GM19372 (cell line): Measurements from ENCODE around the gene MAML3.

Experiments
- ATAC-seq: cut with Tn5 transposase; IDR thresholded peaks from one replicate; pipeline ENCODE4 v1.9.1; 2021; ENCODE audit warnings: mild to moderate bottlenecking, low read depth, moderate library complexity; ENCODE audit not compliant: unreplicated experiment

The MAML3 gene

GRCh38 chr4:139802488-139802887 lies 351.5 kb downstream of the MAML3 start:
- ATAC-seq = no peak

- no peak for ATAC-seq
These were observed 352.1 kb downstream of the MAML3 start for GRCh38 chr4:139801895-139802294.

GRCh38 chr4:139800082-139800481 lies 353.9 kb downstream of the MAML3 start:
- no peak for ATAC-seq

GRCh38 chr4:139799615-139800014 lies 354.4 kb downstream of the MAML3 start:
- no peak for ATAC-seq

DNA sequence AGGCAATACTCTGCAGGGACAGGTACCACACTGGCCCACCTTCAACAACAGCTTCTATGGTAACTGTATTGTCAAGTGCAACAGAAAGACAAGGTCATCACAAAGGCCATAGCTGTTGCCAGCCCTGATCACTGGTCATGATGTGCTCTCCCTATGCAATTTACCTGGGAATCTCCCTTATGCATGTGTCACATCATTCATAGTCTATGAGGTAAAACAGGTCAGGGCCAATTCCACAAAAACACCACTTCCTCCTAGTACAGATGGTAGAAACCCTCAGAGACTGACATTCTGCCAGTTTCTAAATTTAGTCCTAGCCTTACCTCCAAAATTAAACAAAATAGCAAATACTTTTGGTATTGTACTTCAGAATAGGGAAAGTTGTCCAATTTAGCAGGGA lies 355.5 kb downstream of the MAML3 start:
- no peak for ATAC-seq

- ATAC-seq = no peak
These were observed 356.7 kb downstream of the MAML3 start for GRCh38 chr4:139797287-139797686.

DNA sequence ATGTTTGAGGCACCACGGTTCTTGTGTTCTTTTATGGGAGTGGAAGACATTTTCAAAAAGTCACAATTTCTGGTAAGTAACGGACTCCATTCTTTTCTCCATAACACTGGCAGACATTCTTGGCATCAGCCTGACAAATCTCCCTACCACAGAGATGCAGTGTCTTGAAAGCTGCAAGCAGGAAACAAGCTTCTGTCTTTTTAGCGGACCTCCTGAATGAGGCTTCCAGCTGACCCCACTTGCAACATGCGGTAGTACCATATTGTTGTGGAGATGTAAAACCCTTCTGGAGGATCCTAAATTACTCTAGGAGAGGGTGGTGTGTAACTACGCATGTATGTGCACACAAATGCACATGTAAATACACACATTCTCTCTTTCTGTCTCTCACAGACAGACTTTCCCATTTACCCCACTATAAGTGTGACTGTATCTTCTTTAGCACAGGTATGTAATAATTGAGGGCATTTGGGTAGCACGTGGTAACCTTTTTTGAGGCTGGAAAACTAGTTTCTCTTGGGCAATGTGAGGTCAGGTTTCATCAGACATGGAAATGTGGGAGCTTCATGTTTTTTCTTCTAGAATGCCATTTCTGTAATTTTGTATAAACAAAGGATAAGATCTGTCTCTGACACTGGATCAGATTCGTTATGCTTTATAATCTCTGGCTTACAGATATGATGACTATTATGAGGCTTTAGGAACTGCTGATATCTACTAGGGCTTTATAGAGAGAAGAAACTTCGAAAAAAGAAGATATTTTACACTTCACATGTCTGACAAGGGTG lies 358.3 kb downstream of the MAML3 start:
- ATAC-seq = no peak

GRCh38 chr4:139794158-139794954 lies 359.6 kb downstream of the MAML3 start:
- no peak for ATAC-seq

GRCh38 chr4:139791681-139792080 lies 362.3 kb downstream of the MAML3 start:
- ATAC-seq = no peak

DNA sequence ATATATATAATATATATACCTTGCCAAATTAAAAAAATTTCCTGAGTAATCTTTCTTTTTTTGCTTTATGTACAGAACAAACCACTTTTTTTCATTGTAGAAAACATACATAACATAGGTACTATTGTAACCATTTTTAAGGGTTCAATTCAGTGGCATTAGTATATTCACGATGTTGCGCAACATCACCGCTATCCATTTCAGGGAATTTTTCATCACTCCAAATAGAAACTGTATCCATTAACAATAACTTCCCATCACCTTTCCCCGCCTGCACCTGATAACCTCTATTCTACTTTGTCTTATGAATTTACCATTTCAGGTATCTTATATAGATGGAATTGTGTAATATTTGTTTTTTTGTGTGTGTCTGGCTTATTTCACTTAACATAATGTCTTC lies 363.7 kb downstream of the MAML3 start:
- no peak for ATAC-seq

- ATAC-seq = no peak
These were observed 364.8 kb downstream of the MAML3 start for GRCh38 chr4:139789096-139789654.

GRCh38 chr4:139786494-139787354 lies 367.3 kb downstream of the MAML3 start:
- no peak for ATAC-seq

- ATAC-seq = no peak
These were observed 368.6 kb downstream of the MAML3 start for GRCh38 chr4:139785356-139785755.

DNA sequence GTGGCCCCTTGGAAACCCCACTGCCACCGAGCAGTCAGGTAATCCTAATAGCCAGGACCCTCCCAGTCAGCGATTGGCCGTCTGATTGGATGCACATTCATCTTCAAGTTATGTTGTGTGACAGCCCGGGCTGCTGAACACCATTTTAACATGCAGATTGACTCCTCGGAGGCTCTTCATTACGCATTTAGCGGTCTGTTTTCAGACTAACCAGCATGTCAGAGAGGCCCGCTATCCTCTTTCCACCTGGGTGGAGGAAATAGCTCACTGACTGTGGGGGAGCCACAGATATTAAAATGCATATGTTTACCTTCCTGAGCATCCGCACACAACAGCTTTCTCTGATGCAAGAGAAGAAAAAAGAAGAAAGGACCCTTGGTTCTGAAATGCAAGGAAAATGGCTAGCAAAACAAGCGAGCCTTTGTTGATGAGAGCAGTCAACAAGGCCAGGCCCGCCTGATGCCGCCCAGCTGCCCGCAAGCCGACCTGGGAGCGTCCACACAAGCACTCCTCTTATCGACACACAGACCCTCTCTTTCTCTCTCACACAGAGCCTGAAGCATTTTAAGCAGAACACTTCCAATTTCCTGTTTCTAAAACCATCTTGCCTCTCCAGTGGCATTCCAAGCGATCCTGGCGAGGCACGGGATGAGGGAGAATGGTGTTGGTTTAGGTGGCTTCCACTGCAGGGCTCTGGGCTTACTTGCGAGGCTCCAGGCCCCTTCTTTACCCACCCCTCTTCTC lies 370.1 kb downstream of the MAML3 start:
- no peak for ATAC-seq

GRCh38 chr4:139782926-139783522 lies 371.0 kb downstream of the MAML3 start:
- ATAC-seq = no peak

DNA sequence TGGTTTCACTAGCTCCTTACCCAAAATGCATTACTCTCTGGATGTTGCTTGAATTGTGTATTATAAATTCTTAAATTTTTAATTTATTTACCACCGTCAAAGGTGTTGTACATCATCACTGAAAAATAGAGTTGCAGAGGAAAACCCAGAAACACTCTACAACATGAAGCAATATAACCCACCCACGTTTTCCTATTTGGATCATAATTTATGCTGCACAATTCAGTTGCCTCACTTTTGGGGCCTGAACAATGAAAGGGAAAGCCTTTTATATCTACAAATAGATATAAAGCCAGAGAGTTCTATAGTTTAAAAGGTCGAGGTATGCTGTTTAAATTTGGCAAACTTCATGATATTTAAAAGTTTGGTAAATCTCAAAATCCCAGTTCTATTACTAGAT lies 372.9 kb downstream of the MAML3 start:
- no peak for ATAC-seq

- ATAC-seq = no peak
These were observed 374.3 kb downstream of the MAML3 start for GRCh38 chr4:139779691-139780090.

GRCh38 chr4:139777757-139778156 lies 376.2 kb downstream of the MAML3 start:
- ATAC-seq = no peak

DNA sequence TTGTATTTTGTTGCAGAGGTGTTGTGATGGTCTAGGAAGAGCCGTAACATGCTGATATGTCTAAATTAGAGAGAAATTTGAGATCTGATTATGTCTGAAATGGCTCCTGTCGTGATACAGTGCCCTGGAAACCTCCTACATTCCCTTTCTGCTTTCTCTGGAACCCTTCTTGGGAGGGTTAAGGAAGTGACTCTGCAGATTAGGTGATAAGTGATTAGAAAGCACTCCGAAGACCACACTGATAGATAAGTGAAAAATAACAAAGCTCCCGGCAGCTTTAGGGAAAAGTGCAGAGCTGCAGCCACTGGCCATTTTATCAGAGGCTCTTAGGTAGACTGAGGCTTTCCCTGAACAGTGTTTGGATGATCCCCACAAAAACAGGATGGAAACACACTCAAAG lies 377.7 kb downstream of the MAML3 start:
- no peak for ATAC-seq
